OCI-LY3 (cell line): Measurements from ENCODE around the gene ENKD1.

Experiments
- H2AFZ ChIP-seq: fragments of 200-600, 300-600 bp; shearing (Covaris generic); 2 replicates; pipeline ENCODE4 v1.6.0; 2014; ENCODE audit warnings: antibody characterized with exemption, low read depth, low read length
- H3K27ac ChIP-seq: fragments of 200-600, 300-600 bp; sonication (generic); 2 replicates; pipeline ENCODE4 v1.5.1; 2014; ENCODE audit warnings: mild to moderate bottlenecking, low read length, moderate library complexity, mixed read lengths
- H3K27me3 ChIP-seq: fragments of 200-600, 300-600 bp; sonication (generic); 2 replicates; pipeline ENCODE4 v1.6.1; 2014; ENCODE audit warnings: low read depth, low read length, mixed read lengths
- H3K36me3 ChIP-seq: fragments of 200-600, 300-600 bp; sonication (generic); replicated peaks from 2 replicates; pipeline ENCODE3; 2014; ENCODE audit warnings: low read depth, low read length, mixed read lengths
- H3K4me1 ChIP-seq: fragments of 300-600, 200-600 bp; sonication (generic); 2 replicates; pipeline ENCODE4 v1.6.1; 2014; ENCODE audit warnings: low read length, mixed read lengths
- H3K4me2 ChIP-seq: fragments of 200-600, 300-600 bp; sonication (generic); 2 replicates; pipeline ENCODE4 v1.6.1; 2014; ENCODE audit warnings: low read length, mixed read lengths
- H3K4me3 ChIP-seq: fragments of 300-600, 200-600 bp; sonication (generic); 2 replicates; pipeline ENCODE4 v1.5.1; 2014; ENCODE audit warnings: antibody characterized with exemption, mild to moderate bottlenecking, low read length, moderate library complexity
- H3K79me2 ChIP-seq: fragments of 300-600, 200-600 bp; shearing (Covaris generic); 2 replicates; pipeline ENCODE4 v1.6.1; 2014; ENCODE audit warnings: mild to moderate bottlenecking, low read length, mixed read lengths
- H3K9ac ChIP-seq: fragments of 300-600, 200-600 bp; shearing (Covaris generic); 2 replicates; pipeline ENCODE4 v1.6.0; 2014; ENCODE audit warnings: mild to moderate bottlenecking, low read length, moderate library complexity
- H3K9me3 ChIP-seq: fragments of 200-600, 300-600 bp; shearing (Covaris generic); 2 replicates; pipeline ENCODE4 v1.6.1; 2014; ENCODE audit warnings: low read length, mixed read lengths; ENCODE audit not compliant: insufficient read depth
- H4K20me1 ChIP-seq: fragments of 200-600, 300-600 bp; sonication (generic); 2 replicates; pipeline ENCODE4 v1.6.1; 2016; ENCODE audit warnings: low read length, mixed read lengths; ENCODE audit not compliant: insufficient read depth
- CTCF ChIP-seq: fragments of 200-600, 300-600 bp; sonication (generic); IDR thresholded peaks from 2 replicates; pipeline ENCODE4 v1.5.1; 2014; ENCODE audit warnings: antibody characterized with exemption, low read length, low read depth
- EZH2phosphoT487 ChIP-seq: fragments of 200-600 bp; shearing (Covaris generic); IDR thresholded peaks from 2 replicates; pipeline ENCODE4 v1.6.1; 2018; ENCODE audit warnings: antibody characterized with exemption, mixed run types, low read depth

Gene ENKD1

GRCh38 chr16:67678354-67679023 is 11.9 kb upstream of the ENKD1 start:
- H3K4me1 ChIP-seq, result peaks cover 6% of the 10 kb centered on the region; the same call in 1 of the 2 replicates
- H3K4me3 ChIP-seq, result no peak overlapping the region
- H3K27ac ChIP-seq, result no peak overlapping the region
- no peaks in the 10 kb centered on the region for H4K20me1 ChIP-seq
- H3K79me2 ChIP-seq, result no peaks in the 10 kb centered on the region
- no peak overlapping the region for H3K9ac ChIP-seq
- no peaks in the 10 kb centered on the region for H3K27me3 ChIP-seq
- no peaks in the 10 kb centered on the region for H3K9me3 ChIP-seq
- TF ChIP-seq CTCF (no peak), EZH2phosphoT487 (no peak)
- peaks cover 2% of the 10 kb centered on the region for H3K36me3 ChIP-seq
- H2AFZ ChIP-seq, result no peak overlapping the region
- no peak overlapping the region for H3K4me2 ChIP-seq

- no peaks in the 10 kb centered on the region for H3K27me3 ChIP-seq
- no peaks in the 10 kb centered on the region for H4K20me1 ChIP-seq
- no peaks in the 10 kb centered on the region for H3K9me3 ChIP-seq
- H3K4me2 ChIP-seq, result no peak overlapping the region
- H3K4me3 ChIP-seq, result no peak overlapping the region
- peaks cover 13% of the 10 kb centered on the region for H3K4me1 ChIP-seq
- no peak overlapping the region for H3K27ac ChIP-seq
- no peaks in the 10 kb centered on the region for H3K79me2 ChIP-seq
- no peak overlapping the region for H2AFZ ChIP-seq
- TF ChIP-seq CTCF (no peak), EZH2phosphoT487 (no peak)
- no peaks in the 10 kb centered on the region for H3K36me3 ChIP-seq
- no peak overlapping the region for H3K9ac ChIP-seq
Measured at GRCh38 chr16:67677712-67678111, 11.2 kb upstream of the ENKD1 start.

DNA sequence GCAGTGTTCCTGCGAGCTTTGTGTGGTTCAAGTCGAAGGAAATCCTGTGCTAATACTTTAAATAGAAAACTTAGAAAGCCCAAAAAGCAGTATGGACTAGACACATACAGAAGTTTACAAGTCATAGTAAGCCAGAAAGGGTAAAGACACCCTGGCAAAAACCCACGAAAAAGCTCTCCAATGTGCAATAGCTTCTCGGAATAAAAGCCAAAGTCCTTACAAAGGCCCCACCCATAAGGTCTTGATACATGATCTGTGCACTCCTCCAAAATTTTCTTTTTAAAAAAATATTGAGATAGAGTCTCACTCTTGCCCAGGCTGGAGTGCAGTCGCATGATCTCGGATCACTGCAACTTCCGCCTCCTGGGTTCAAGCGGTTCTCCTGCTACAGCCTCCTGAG is 10.4 kb upstream of the ENKD1 start:
- Histone ChIP-seq H3K4me1 (peaks cover 16% of the 10 kb centered on the region), H3K27ac (no peak overlapping the region), H3K79me2 (no peaks in the 10 kb centered on the region), H3K9ac (no peak overlapping the region), H3K36me3 (no peaks in the 10 kb centered on the region), H2AFZ (no peak overlapping the region), H3K4me2 (no peak overlapping the region), H3K4me3 (no peak overlapping the region), H3K9me3 (no peaks in the 10 kb centered on the region), H4K20me1 (no peaks in the 10 kb centered on the region), H3K27me3 (no peaks in the 10 kb centered on the region)
- TF ChIP-seq CTCF, result no peak
- TF ChIP-seq EZH2phosphoT487, result no peak

DNA sequence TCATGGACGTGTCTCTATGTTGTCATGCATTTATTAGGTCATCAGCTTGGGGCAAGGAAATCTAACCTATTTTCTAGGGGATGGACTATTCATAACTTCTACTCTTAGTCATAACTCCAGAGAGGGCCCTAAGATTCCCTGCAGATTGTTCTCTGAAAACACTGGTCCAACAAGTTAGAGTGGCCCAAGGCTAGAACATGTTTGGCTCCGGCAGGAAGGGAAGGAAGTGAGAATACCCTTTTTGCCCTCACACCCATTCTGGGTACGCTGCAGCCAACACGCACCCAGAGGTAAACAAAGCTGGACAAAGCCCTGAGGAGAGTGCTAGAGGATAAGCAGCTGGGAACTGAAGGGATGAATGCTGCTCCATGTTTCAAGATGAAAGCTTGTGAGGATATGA is 10.0 kb upstream of the ENKD1 start:
- no peaks in the 10 kb centered on the region for H3K9me3 ChIP-seq
- no peak overlapping the region for H3K4me2 ChIP-seq
- H4K20me1 ChIP-seq, result no peaks in the 10 kb centered on the region
- H3K4me3 ChIP-seq, result no peak overlapping the region
- no peaks in the 10 kb centered on the region for H3K36me3 ChIP-seq
- no peaks in the 10 kb centered on the region for H3K79me2 ChIP-seq
- TF ChIP-seq CTCF (no peak), EZH2phosphoT487 (no peak)
- H3K4me1 ChIP-seq, result peaks cover 16% of the 10 kb centered on the region
- no peaks in the 10 kb centered on the region for H3K27me3 ChIP-seq
- no peak overlapping the region for H3K27ac ChIP-seq
- H3K9ac ChIP-seq, result no peak overlapping the region
- no peak overlapping the region for H2AFZ ChIP-seq
